Islet precursor cell (in vitro differentiated cells): ENCODE results near the gene RFXAP.
"Not testable (repeated sequence)": the region's sequence is repeated elsewhere in the genome, so short reads cannot be mapped to it uniquely, and the experiment has no call there.

Experiments
- DNase-seq: peaks from one replicate; pipeline ENCODE4 v3.0.0-alpha.2; 2018

The RFXAP gene, protein sequence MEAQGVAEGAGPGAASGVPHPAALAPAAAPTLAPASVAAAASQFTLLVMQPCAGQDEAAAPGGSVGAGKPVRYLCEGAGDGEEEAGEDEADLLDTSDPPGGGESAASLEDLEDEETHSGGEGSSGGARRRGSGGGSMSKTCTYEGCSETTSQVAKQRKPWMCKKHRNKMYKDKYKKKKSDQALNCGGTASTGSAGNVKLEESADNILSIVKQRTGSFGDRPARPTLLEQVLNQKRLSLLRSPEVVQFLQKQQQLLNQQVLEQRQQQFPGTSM

DNA sequence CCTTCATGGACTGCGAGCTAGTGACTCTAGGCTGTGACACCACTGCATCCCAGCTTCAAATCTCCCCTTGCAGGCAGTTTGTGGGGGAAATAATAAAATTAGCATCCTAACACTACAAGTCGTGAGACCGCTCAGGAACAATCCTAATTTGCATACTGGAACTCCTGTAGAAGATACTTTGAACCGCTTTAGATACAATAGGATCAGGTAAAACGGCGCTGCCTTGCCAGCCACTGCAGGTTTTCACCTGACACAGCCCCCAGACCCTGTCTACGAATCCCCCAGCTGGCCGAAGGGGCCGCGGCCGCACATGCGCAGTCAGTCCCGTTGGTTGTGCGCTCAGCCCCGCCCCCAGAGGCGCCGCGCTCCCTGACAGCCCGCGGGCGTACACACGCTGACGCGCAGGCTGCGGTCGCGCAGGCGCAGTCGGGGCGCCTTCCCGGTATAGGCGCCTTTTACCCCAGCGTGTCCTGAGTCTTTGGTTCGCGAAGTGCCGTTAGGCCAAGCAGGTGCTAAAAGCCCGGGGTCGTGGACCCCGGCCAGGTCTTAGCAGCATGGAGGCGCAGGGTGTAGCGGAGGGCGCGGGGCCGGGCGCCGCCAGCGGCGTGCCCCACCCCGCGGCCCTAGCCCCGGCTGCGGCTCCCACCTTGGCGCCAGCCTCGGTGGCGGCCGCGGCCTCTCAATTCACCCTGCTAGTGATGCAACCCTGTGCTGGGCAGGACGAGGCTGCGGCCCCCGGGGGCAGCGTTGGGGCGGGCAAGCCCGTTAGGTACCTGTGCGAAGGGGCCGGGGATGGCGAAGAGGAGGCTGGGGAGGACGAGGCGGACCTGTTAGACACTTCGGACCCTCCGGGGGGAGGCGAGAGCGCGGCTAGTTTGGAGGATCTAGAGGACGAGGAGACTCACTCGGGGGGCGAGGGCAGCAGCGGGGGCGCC lies at the start of gene RFXAP:
RFXAP (plus strand) TSS at position 419 of the 935 bp plus-strand sequence; CDS start at position 555, 136 bp downstream.
- DNase-seq = peak; percentile 92

DNA sequence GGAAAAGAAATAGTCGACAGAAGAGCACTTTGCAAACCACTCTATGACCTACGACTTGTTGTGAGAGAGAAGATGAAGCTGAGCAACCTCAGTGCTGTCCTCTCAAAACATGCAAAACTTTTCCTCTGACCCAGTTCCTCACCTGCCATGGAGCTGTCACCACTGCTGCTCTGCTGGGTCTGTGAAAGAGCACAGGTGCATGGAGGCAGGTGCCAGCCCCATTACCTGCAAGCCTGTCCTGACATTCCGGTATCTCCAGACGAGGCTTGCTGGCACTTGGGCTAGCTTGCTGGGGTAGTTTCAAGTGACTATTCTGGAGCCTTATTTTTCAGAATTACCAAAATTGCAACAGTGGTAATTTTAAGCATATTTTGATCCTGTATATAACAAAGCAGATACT lies 49.5 kb upstream of the RFXAP start:
- DNase-seq = no peak

DNA sequence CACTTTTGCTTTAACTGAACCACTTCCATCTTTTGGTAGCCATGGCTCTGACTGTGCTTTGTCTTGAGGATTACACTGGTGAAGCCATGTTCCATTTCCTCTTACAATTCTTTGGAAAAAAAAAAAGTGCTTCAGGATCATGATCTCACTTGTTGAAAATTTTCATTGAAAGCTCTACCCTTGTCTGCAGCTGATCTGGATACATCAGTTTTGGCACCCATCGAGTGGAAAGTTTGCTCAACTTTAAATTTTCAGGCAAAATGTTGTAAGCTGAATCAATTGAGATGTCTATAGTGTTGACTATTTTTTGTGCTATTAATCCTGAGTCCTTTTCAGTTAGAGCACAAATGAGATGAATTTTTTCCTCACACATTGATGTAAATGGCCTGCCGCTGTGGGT lies 48.3 kb upstream of the RFXAP start:
- DNase-seq = no peak

DNA sequence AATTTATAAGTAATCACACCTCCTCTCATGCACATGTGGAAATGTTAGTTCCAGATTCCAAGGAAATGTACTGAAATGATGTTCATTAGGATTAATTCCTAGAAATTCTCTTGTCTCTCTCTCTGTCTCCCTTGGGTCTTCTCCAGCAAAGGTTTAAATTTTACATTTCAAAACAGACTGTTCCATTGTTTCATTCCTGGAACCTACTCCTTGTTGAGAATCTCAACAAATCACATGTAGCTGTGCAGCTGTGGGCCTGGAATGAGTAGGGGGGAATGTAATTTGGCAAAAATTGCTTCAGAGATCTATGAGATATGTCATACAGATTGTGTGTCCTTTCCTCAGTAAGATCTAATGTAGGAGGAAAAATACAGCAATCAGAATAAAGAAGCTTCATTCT lies 46.2 kb upstream of the RFXAP start:
- no peak for DNase-seq

DNA sequence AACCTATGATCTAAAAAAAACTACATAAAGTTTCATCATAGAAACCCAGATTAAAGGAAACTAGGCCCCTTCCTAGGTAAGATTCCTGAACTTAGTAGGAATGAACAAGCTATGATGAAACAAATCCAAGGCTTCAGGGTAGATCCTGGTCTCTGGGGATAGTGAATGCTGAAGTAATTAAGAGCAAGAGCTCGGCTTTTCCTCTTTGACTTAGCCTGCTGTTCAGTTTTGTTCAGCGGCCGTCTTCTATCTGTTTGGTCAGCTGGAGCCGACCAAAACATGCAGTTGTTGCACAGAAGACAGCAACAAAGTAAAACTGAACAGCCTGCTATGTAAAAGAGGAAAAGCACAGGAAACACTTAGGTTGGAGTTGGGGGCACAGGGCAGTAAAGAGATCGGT lies 44.1 kb upstream of the RFXAP start:
- DNase-seq = no peak

DNA sequence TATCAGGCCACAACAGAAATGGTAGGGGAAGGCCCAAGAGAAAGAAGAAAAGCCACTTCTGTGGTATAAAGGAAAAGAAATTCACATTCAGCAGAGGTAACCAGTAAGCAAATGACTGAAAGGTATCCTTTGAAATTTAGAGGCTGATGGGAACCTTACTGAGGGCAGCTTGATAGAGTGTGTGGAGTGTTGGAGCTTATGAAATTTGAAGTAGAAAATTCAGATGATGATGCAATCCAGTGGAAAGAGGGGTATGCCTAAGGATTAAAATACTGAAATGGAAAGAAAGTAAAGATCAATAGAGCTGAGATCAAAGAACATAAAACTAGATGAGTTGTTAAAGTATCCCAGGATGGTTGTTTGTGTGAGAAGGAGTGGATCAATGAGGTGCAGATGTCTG lies 42.8 kb upstream of the RFXAP start:
- DNase-seq = no peak

DNA sequence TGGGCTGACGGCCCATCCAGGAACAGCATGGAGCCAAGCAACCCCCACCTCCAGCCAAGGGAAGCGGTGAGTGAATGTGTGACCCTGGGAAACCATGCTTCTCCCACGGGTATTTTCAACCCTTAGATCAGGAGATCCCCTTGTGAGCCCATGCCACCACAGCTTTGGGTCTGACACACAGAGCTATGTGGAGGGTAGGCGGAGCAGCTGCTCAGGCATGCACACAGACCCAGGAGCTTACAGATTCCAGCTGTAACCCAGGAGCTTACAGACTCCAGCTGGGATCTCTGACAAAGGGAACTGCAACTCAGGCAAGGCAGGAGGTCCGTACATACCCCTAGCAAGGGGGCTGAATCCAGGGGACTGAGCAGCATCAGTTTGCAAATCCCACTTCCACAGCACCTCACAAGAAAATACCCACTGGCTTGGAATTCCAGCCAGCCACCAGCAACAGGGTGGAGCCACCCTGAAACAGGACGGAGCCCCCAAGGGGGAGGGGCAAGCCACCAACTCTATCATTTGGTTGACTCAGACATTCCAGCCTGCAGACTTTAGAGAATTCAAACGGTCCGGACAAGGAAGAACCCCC lies 40.8 kb upstream of the RFXAP start:
- peak; percentile 95 for DNase-seq

DNA sequence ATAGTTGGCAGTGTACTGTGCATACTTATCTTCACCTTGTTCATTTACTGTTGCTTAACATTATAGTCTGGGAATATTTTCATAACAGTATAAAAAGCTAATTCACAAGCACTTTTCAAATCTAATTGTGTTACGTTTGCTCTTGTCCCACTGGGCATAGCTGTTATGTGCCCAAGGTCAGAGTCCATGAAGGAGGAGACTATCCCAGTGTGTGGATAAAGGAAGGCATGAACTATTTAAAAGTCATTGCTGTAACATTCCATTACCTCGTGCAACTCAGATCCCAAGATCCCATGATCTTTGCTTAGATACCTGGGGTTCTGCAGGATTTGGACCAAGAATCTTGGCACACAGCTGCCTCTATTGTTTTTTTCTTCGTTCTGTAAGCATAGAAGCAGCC lies 35.1 kb upstream of the RFXAP start:
- DNase-seq = no peak

DNA sequence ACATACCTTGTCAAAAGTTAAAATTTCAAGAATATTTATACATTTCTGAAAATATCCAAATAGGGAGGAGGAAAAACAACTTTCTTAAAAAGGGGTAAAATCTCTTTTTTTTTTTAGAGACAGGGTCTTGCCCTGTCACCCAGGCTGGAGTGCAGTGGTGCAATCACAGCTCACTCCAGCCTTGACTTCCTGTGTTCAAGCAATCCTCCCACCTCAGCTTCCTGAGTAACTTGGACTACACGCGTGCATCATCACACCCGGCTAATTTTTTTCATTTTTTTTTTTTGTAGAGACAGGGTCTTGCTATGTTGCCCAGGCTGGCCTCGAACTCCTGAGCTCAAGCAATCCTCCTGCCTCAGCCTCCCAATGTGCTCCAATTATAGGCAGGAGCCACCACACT lies 32.8 kb upstream of the RFXAP start:
- DNase-seq = not testable (repeated sequence)

DNA sequence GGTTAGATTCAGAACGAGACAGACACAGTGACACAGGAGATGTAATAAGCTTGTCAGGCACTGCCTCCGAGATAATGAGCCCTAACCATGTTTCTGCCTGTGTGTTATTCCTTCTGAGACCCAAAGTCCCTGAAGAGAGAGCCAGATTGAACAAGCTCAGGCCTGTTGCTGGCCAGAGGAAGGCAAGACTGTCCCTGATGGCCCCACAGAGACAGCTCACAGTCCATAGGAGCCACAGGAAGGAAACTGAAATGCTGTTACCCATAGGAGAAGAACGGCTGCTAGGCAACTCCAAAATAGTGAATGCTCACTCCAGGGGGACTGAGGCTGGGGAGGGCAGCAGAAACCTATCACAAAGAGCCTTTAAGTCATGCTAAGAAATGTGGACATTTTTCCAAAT lies 31.8 kb upstream of the RFXAP start:
- DNase-seq = no peak

DNA sequence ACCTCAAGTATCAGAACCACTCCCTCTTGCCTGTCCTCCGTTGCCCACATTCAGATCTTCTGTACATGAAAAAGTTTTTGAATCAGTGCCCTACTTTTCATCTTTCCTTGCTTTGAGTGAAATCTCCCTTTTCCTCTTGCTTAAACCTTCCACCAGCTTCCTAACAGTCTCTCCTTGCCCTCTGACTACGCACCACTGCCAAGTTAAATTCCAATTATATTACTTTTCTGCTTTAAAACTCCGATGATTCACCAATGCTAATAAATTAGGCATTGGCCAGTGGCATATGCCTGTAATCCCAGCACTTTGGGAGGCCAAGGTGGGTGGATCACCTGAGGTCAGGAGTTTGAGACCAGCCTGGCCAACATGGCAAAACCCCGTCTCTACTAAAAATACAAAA lies 30.7 kb upstream of the RFXAP start:
- DNase-seq = no peak

DNA sequence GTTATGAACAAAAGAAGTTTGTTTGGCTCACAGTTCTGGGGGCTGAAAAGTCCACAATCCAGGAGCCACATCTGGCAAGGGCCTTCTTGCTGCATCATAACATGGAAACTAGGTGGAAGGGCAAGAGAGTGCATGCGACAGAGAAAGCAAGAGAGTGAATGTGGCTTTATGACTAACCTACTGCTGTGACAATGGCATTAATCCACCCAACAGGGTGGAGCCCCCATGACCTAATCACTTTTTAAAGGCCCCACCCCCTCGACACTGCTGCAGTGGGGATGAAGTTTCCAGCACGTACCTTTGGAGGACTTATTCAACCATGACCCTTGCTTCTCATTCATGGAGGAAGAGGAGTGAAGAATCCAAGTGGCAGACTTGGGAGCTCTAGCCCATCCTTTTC lies 30.0 kb upstream of the RFXAP start:
- no peak for DNase-seq

DNA sequence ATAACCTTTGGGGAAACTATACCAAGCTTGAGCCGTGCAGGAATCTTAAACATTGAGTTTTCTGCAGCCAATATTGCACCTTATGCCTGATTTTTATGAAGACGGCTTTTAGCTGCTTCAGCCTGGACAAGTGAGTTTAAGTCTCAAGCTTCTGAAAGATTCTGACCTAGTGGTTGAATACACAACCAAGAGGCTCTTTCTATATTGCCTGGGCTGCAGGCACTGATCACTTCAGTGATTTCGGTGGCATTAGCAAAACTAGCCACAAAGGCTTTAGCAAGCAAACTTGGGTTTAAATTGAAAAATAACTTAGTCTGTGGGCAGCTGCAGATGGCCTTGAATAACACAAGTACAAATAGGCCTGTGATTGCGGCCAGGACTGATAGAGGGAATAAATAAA lies 29.3 kb upstream of the RFXAP start:
- no peak for DNase-seq

DNA sequence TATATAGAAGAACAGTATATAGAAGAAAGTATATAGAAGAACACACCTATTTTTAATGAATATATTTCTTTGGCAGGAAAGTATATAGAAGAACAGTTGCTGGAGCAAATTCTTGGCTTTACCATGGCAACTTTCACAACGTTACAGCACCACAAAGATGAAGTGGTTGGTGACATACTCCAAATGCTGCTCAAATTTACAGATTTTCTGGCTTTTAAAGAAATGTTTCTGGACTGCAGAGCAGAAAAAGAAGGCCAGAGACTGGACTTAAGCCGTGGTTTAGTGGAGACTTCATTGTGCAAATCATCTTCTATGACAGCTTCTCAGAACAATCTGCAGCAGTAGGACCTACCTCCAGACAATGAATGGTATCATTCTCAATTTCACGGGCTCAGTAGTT lies 24.3 kb upstream of the RFXAP start:
- DNase-seq = no peak

DNA sequence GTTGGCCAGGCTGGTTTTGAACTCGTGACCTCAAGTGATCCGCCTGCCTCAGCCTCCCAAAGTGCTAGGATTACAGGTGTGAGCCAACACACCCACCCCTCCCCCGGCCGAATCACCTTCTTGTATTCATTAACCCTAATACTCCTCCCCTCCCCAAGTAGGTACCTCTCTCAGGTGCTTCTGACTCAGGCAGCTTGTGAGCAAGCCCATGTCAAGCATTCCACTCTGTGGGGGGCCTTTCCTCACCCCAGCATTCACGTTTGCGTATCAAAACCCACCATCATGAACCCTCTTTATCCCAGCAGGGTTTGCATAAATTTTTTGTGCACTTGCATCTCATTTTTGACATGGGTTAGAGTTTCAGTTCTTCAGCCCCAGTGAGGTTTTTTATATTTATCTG lies 23.6 kb upstream of the RFXAP start:
- DNase-seq = no peak

DNA sequence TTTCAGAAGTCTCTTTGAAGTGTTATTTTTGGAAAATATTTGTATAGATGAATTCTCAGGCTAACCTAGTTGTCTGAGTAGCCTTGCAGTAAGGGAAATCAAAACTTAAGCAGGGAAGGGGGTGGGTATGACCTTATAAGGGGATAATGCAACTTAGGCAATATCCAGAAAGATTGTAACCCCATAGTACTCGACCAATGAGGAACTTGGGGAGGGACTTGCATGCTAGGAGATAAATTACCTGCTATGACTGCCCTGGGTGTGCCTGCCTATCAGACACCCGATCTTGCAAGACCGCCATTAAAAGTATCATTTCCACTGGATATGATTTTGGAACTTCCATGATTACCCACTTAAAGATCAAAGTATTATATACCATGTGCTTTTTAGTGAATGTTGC lies 23.0 kb upstream of the RFXAP start:
- DNase-seq = no peak

DNA sequence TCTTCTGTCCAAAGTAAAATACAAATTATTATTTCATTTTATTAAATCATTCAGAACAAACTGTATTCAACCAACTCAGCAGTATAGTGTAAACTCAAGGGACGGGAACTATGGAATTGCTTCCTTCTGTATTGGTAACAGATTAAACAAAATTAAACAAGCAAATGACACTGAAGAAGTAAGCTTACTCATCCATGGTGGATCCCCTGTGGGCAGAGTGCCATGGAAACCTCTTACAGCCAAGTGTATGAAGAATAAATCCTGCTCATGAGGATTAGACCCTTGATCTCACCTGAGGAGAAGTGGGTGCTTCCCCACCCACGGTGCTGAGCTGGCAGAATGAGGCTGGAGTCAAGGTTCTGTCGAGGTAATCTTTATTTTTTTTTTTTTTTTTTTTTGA lies 18.0 kb upstream of the RFXAP start:
- DNase-seq = no peak

DNA sequence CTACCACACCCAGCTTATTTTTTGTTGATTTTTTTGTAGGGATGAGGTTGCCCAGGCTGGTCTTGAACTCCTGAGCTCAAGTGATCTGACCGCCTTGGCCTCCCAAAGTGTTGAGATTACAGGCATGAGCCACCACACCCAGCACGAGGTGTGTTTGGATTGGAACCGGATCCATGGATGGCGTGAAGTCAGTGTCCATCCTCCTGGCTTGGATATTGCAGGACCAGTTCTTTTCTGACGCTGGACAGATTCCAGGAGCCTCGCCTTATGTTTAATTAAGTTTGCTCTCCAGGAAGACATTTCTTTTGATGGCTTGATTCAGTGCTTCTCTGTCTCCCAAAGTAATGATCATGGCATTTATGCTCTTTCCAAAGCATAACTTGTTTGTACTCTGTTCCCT lies 14.4 kb upstream of the RFXAP start:
- no peak for DNase-seq

DNA sequence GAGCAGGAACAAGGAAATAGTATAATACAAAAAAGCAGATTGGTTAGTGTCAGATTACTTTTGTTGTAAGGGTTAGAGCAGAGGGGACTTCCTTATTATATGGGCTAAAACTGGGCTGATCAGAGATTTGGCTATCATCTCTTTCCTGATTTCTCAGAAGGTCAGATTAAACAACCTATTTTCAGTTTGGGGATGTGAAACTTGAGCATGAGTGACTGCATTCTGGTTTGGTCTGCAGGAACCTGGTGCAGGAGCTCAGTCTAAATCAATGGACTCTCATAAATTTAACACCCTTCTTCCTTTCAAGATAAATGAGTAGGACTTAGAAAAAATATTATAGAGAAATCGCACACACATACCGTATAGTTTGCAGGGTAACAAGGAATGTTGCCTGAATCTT lies 12.9 kb upstream of the RFXAP start:
- DNase-seq = no peak

DNA sequence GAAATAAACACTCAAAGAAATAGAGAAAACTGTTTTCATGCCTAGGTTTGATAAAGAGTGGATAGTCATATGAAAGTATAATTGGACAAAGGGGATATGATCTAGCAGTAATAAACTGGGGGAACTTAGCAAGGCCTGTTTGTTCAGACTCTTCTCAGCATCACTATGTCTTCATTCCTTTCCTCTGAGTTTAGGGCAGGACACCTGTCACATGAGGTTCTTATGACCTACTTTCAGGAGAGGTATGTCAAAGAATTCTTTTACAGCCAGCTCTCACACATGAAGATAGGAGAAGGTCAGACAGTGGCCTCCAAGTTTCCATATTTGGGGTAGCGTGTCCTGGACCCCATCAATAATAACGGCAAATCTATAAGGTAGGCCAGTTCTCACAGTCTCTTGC lies 11.4 kb upstream of the RFXAP start:
- no peak for DNase-seq

DNA sequence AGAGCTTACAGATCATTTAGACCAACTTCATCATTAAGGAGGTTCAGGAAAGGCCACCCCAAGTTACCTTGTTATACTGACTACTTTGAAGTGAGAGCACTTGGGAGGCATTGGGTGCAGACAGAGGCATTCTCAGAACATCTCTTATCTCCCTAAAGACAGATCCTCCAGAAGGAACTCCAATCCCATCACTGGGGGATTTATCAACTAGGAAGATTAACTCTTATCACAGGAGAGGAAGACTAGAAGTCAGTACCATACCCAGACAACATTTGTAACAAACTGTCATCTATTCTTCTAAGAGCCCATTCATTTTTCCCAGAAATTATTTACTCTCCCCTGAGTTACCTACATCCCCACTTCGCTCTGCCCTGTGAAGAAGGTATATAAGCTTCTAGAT lies 5.8 kb upstream of the RFXAP start:
- DNase-seq = no peak

DNA sequence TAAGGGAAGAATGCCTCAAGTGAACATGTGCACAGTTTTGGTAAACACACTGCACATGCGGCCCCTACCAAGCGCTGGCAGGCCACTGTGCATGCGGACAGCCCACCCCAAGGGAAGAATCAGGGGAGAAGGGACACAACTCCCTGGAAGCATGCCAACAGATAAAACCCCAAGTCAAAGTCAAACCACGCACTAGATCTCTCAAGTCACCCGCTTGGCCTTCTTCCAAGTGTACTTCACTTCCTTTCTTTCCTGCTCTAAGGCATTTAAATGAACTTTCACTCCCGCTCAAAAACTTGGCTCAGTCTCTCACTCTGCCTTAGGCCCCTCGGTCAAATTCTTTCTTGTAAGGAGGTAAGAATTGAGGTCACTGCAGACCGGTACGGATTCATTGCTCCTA lies 4.6 kb upstream of the RFXAP start:
- no peak for DNase-seq

DNA sequence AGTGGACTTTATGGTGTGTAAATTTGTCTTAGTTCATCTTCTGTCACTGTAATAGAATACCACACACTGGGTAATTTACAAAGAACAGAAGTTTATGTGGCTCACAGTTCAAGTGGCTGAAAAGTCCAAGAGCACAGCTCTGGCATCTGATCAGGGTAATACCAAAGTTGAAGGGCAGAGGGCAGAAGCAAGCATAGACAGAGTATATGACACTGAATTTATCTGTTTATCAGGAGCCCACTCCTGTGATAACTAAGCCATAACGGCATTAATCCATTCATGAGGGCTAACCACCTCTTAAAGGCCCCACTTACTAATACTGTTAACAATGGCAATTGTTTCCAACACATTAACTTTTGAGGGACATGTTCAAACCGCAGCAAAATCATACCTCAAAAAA lies 4.0 kb upstream of the RFXAP start:
- DNase-seq = no peak
